HL-60 (cell line): ENCODE measurements around the gene CCAR1.

Experiments used
- DNase-seq, 2 experiments: peaks; one replicate each; pipeline ENCODE4 v3.0.0-alpha.2; 2010 to 2020; ENCODE audit warnings: low read depth in 1 of 2, low spot score in 1 of 2
- H3K27ac ChIP-seq: fragments of 250-450 bp; sonication (Bioruptor Pico); replicated peaks from 2 replicates; pipeline ENCODE4 v1.5.1; 2020; ENCODE audit warnings: mild to moderate bottlenecking, moderate library complexity
- H3K27me3 ChIP-seq: fragments of 250-450 bp; sonication (Bioruptor Pico); 2 replicates; pipeline ENCODE4 v1.5.1; 2021; ENCODE audit warnings: mild to moderate bottlenecking, moderate library complexity; ENCODE audit not compliant: insufficient read depth, poor library complexity, severe bottlenecking
- H3K4me3 ChIP-seq: replicated peaks from 2 replicates; pipeline ENCODE4 v1.5.1; 2011; ENCODE audit warnings: mild to moderate bottlenecking, control low read depth, low read length; ENCODE audit not compliant: insufficient read depth
- CTCF ChIP-seq: IDR thresholded peaks from one replicate; pipeline ENCODE4 v1.5.1; 2011; ENCODE audit warnings: low read length, control low read depth, inconsistent platforms; ENCODE audit not compliant: insufficient read depth
- GABPA ChIP-seq: IDR thresholded peaks from 2 replicates; pipeline ENCODE4 v1.6.1; 2012; ENCODE audit warnings: low read depth
- POLR2AphosphoS5 ChIP-seq: IDR thresholded peaks from 2 replicates; pipeline ENCODE4 v1.6.1; 2012; ENCODE audit warnings: low read depth
- REST ChIP-seq: IDR thresholded peaks from 2 replicates; pipeline ENCODE4 v1.6.1; 2012; ENCODE audit warnings: low read depth; ENCODE audit not compliant: insufficient replicate concordance
- SPI1 ChIP-seq: IDR thresholded peaks from 2 replicates; pipeline ENCODE4 v1.6.1; 2012; ENCODE audit warnings: low read depth, mild to moderate bottlenecking, borderline replicate concordance

The CCAR1 gene

GRCh38 chr10:68781613-68782574 lies 60.9 kb downstream of the CCAR1 start:
- TF ChIP-seq POLR2AphosphoS5 (no peak), REST (no peak), CTCF (no peak), GABPA (no peak), SPI1 (no peak)
- no peaks in the 10 kb centered on the region for H3K27me3 ChIP-seq
- no peak overlapping the region for H3K27ac ChIP-seq

GRCh38 chr10:68784476-68784875 lies 63.4 kb downstream of the CCAR1 start:
- H3K4me3 ChIP-seq: no peak overlapping the region
- DNase-seq: no peak
- H3K27ac ChIP-seq: no peak overlapping the region
- no peaks in the 10 kb centered on the region for H3K27me3 ChIP-seq
- TF ChIP-seq POLR2AphosphoS5 (no peak), GABPA (no peak), REST (no peak), CTCF (no peak), SPI1 (no peak)

More at GRCh38 chr10:68781613-68782574, 60.9 kb downstream of the CCAR1 start:
- no peak for DNase-seq
- H3K4me3 ChIP-seq: no peak overlapping the region

GRCh38 chr10:68787813-68788212 lies 66.8 kb downstream of the CCAR1 start:
- Histone ChIP-seq H3K4me3 (no peak overlapping the region), H3K27me3 (no peaks in the 10 kb centered on the region), H3K27ac (no peak overlapping the region)
- no peak for TF ChIP-seq POLR2AphosphoS5
- no peak for TF ChIP-seq SPI1
- no peak for TF ChIP-seq GABPA
- TF ChIP-seq CTCF: no peak
- no peak for TF ChIP-seq REST
- DNase-seq: no peak
